ENCODE data around the gene PRRC2B. TPM values are rescaled to one million over a fixed set of nuclear protein-coding genes. Genes with fewer than 3 reads are reported as not detected.
A peak's percentile ranks its signal among the peaks of the same experiment; 100 is the strongest.

The PRRC2B gene
- total RNA-seq, 6 experiments from 2014 or later, result 53.7 to 82.6 (median 57.3) TPM

- no peak overlapping the region for H3K27ac ChIP-seq
- H3K27me3 ChIP-seq, result no peaks in the 10 kb centered on the region
- H3K4me3 ChIP-seq, result no peak overlapping the region
- H3K9me3 ChIP-seq, result no peaks in the 10 kb centered on the region
- H3K4me1 ChIP-seq, result peaks cover 0 to 19% (median 6%) of the 10 kb centered on the region in 4 donors
- intact Hi-C loops (cut with DNase I), result loop anchor here in 1 of 2 donors (10.0 kb wide), 1 partner anchor 67 kb away; no protein-coding TSS in a partner anchor
- no peak for TF ChIP-seq POLR2A (IDR thresholded peaks at IDR 0.05)
- TF ChIP-seq, protein P1, sequence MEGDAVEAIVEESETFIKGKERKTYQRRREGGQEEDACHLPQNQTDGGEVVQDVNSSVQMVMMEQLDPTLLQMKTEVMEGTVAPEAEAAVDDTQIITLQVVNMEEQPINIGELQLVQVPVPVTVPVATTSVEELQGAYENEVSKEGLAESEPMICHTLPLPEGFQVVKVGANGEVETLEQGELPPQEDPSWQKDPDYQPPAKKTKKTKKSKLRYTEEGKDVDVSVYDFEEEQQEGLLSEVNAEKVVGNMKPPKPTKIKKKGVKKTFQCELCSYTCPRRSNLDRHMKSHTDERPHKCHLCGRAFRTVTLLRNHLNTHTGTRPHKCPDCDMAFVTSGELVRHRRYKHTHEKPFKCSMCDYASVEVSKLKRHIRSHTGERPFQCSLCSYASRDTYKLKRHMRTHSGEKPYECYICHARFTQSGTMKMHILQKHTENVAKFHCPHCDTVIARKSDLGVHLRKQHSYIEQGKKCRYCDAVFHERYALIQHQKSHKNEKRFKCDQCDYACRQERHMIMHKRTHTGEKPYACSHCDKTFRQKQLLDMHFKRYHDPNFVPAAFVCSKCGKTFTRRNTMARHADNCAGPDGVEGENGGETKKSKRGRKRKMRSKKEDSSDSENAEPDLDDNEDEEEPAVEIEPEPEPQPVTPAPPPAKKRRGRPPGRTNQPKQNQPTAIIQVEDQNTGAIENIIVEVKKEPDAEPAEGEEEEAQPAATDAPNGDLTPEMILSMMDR (IDR thresholded peaks at IDR 0.05), result no peak
- DNase-seq (no peak), ATAC-seq (no peak)
- WGBS (ENCODE audit: insufficient coverage, low coverage, low lambda C conversion rate, missing lambda C conversion rate), result 68% methylated on average over 6 of the region's 6 CpGs
- no peaks in the 10 kb centered on the region for H3K36me3 ChIP-seq
Measured at GRCh38 chr9:131387394-131387793, 6.5 kb upstream of the PRRC2B start.

DNA sequence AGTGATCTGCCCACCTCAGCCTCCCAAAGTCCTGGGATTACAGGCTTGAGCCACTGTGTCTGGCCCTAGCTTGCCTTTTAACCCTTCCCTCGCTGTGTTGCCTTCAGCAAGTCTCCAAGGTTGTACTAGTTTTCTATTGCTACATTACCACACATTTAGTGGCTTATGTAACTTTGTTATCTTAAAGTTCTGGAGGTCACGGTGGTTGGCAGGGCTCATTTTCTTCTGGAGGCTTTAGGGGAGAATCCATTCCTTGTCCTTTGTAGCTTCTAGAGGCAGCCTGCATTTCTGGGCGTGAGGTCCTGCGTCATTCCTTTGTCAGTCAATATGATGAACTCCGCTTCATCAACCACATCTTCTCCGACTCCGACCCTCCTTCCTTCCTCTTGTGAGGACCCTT is 2.9 kb upstream of the PRRC2B start:
- no peaks in the 10 kb centered on the region for H3K36me3 ChIP-seq
- no peak for ATAC-seq
- WGBS (ENCODE audit: insufficient coverage, low coverage, low lambda C conversion rate, missing lambda C conversion rate), result 64% methylated on average over 7 of the region's 7 CpGs
- H3K27me3 ChIP-seq, result no peaks in the 10 kb centered on the region
- no peak for DNase-seq
- H3K4me3 ChIP-seq, result no peak overlapping the region
- peak overlapping the region in 1 of 3 donors; percentile 56 for H3K27ac ChIP-seq
- H3K9me3 ChIP-seq, result no peaks in the 10 kb centered on the region
- H3K4me1 ChIP-seq, result peaks cover 0 to 33% (median 14%) of the 10 kb centered on the region in 4 donors
- TF ChIP-seq POLR2A (IDR thresholded peaks at IDR 0.05), result no peak
- intact Hi-C loops (cut with DNase I), result no loop called here

GRCh38 chr9:131391504-131391903 is 2.4 kb upstream of the PRRC2B start:
- TF ChIP-seq, protein P1 (IDR thresholded peaks at IDR 0.05), result no peak
- TF ChIP-seq POLR2A (IDR thresholded peaks at IDR 0.05), result no peak
- WGBS (ENCODE audit: insufficient coverage, low coverage, low lambda C conversion rate, missing lambda C conversion rate), result 100% methylated on average over 2 of the region's 4 CpGs
- Histone ChIP-seq H3K4me1 (peaks cover 0 to 37% (median 17%) of the 10 kb centered on the region in 4 donors), H3K27ac (no peak overlapping the region), H3K4me3 (no peak overlapping the region), H3K27me3 (no peaks in the 10 kb centered on the region), H3K36me3 (no peaks in the 10 kb centered on the region), H3K9me3 (no peaks in the 10 kb centered on the region)
- ATAC-seq (no peak), DNase-seq (no peak)
- intact Hi-C loops (cut with DNase I), result no loop called here

DNA sequence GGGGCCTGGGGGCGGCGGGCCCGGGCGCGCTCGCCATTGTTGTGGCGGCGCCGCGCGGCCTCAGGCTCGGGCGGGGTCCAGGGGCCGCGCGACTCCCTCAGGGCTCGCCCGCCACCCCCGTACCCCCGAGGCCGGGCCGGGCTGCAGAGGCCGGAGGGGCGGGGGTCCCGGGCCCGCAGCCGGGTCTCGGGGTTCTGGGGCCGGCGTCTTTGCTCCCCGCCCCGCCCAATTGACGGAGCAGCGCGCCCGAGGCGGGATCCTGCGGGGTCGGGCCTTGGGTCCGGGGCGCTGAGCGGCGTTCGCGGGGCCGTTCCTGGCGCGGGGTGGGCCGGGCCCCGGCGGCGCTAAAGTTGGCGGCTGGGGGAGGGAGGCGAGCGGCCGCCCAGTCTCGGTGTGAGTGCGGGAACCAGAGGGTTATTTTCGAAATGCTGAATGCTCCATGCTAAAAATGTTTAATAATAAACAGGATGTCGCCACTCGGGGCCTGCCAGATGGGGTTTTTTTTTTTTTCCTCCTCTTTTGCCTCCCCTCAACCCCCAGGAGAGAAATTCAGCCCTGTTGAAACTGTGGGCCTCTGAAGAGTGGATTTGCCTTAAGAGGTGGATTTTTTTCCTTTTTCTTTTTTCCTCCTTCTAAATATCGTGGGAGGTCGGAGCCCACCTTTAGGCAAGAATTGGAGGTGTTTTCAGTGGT is 724 bp downstream of the PRRC2B start:
- Histone ChIP-seq H3K36me3 (no peaks in the 10 kb centered on the region), H3K4me1 (peaks cover 0 to 67% (median 29%) of the 10 kb centered on the region in 4 donors), H3K27ac (peak overlapping the region; percentile 74 to 95 (median 91)), H3K4me3 (peak overlapping the region; percentile 45 to 77 (median 68)), H3K9me3 (no peaks in the 10 kb centered on the region), H3K27me3 (no peaks in the 10 kb centered on the region)
- peak; percentile 69 to 73 (median 71) for DNase-seq
- peak; percentile 4 for TF ChIP-seq POLR2A (IDR thresholded peaks at IDR 0.05)
- TF ChIP-seq, protein P1 (IDR thresholded peaks at IDR 0.05), result no peak
- ATAC-seq, result peak; percentile 18 to 33 (median 26)
- intact Hi-C loops (cut with DNase I), result no loop called here
- 0% methylated on average over 25 of the region's 63 CpGs for WGBS (ENCODE audit: insufficient coverage, low coverage, low lambda C conversion rate, missing lambda C conversion rate)

Measured in right lobe of liver (tissue), 6 donors.